ENCODE data around the gene SORCS2.

The SORCS2 gene

GRCh38 chr4:7498446-7499200 lies 306.3 kb downstream of the SORCS2 start:
- DNase-seq (ENCODE audit: low read depth in 3 of 3, low spot score in 1 of 3), result no peak

- no peak for DNase-seq (ENCODE audit: low read depth in 3 of 3, low spot score in 1 of 3)
These were observed 307.3 kb downstream of the SORCS2 start for GRCh38 chr4:7499661-7500060.

DNA sequence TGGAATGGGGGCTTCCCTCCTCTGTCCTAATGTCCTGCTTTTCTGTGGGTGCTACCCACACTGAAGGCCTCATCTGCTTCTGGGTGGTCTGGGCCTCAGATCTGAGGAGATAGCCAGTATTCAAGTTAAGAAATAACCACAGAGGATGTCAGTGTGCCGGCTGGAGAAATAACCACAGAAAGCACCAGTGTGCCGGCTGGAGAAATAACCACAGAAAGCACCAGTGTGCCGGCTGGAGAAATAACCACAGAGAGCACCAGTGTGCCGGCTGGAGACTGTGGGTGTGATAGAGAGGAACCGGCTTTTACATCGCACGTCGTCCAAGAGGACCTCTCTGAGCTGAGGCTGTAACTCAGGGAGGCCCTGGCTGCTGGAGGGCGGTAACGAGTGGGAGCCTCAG lies 308.1 kb downstream of the SORCS2 start:
- no peak for DNase-seq (ENCODE audit: low read depth in 3 of 3, low spot score in 1 of 3)

GRCh38 chr4:7501314-7501713 lies 309.0 kb downstream of the SORCS2 start:
- no peak for DNase-seq (ENCODE audit: low read depth in 3 of 3, low spot score in 1 of 3)

DNA sequence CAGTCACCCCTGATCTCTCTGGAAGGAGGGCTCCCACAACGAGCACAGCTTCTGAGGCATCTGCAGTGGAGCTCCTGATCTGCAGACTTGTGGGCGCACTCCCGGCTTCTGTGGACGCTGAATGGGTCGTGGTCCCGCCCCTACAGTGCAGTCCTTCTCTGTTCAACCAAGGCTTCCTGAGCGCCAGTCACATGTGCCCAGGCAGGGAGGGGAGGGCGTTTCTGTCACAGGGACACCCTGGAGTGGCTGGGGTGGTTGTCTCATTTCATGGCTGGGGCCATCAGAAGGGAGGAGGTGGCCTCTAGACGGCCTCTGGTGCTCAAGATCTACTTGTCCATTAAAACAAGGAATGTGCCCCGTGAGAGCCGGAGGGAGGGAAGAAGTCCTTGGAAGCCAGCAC lies 309.5 kb downstream of the SORCS2 start:
- DNase-seq (ENCODE audit: low read depth in 3 of 3, low spot score in 1 of 3), result no peak

DNA sequence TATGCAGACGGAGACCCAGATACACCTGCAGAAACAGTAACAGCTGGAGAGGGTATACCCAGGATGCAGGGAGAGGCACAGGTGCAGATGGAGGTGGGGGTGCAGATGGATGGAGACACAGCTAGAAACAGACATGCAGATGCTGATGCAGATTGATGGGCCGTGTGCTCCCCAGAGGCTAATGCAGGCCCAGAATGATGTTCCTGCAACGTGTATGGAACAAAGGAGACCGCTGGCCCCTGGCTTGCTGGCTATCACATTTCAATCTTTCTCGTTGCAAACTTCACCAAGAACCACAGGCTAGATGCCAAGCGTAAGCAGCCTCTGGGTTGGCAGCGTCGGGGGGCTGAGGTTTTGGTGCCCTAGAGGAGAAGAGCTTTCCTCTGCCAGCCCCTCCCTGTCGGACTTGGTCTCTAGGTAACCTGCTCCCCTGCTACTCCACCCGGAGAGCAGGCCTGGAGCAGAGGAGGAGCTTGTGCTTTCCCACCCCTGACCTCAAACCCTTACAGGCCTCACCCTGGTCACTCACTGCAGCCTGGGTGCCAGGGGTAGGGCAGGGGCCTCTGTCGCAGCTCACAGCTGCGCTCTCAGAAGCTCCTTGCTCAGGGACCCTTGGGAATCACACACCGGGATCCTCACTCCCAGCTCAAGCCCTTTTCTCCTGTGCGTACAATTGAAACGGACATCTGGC lies 311.4 kb downstream of the SORCS2 start:
- DNase-seq (ENCODE audit: low read depth in 3 of 3, low spot score in 1 of 3), result no peak

GRCh38 chr4:7505116-7505900 lies 313.0 kb downstream of the SORCS2 start:
- no peak for DNase-seq (ENCODE audit: low read depth in 3 of 3, low spot score in 1 of 3)

GRCh38 chr4:7506119-7506518 lies 313.8 kb downstream of the SORCS2 start:
- DNase-seq (ENCODE audit: low read depth in 3 of 3, low spot score in 1 of 3), result no peak

- no peak for DNase-seq (ENCODE audit: low read depth in 3 of 3, low spot score in 1 of 3)
These were observed 314.2 kb downstream of the SORCS2 start for GRCh38 chr4:7506572-7506971.

DNA sequence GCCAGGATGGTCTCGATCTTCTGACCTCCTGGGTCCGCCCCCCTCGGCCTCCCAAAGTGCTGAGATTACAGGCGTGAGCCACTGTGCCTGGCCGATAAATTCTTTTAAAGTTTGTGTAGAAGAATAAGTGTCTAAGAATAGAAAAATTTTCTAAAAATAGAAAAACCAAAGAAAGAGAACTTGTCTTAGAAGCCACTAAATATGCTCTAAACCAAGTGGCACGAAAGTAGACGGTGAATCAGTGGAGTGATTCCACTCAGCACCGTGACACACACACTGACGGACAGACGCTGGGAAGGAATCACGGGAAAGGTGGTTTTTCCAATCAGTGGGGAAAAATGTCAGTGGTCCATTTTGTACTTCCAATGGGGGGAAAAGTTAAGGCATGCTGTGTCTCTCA lies 315.0 kb downstream of the SORCS2 start:
- DNase-seq (ENCODE audit: low read depth in 3 of 3, low spot score in 1 of 3), result no peak

DNA sequence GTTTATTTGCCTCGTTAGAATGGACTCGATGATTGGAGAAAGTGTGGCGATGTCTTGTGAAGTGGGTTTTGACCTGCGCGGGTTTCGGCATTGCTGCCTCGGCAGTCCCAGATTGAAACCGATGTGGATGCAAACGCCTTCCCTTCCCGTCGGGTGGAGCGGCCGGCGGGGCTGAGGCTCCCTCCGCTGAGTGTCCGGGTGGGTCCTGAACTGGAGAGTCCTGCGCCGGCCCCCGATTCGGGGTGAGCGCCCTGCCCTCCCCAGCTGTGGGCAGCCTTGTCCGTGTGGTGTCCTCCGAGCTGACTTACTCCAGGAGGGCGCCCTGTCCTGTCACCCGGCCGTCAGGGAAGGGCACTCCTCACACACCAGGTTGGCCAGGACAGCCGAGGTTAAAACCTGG lies 317.7 kb downstream of the SORCS2 start:
- DNase-seq (ENCODE audit: low read depth in 3 of 3, low spot score in 1 of 3), result no peak

- no peak for DNase-seq (ENCODE audit: low read depth in 3 of 3, low spot score in 1 of 3)
These were observed 318.2 kb downstream of the SORCS2 start for GRCh38 chr4:7510538-7510937.

GRCh38 chr4:7511525-7511924 lies 319.2 kb downstream of the SORCS2 start:
- DNase-seq (ENCODE audit: low read depth in 3 of 3, low spot score in 1 of 3), result no peak

DNA sequence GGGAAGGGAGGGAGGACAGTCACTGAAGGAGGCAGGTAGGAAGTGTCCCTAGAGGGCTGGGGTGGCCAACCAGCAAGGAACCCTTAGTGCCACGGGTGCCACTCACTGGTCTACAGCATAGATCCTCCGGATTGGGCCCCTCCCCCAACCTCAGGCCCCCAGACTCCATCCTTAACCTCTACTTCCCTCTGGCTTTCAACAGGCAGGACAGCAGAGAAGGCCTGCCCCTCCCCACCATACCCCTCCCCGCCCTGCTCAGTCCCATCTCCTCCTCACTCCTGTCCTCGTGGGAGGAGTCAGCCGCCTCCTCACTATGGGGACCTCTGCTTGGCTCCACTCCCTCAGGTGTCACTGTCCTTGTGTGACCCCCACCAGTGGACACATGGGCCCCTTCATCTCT lies 320.1 kb downstream of the SORCS2 start:
- no peak for DNase-seq (ENCODE audit: low read depth in 3 of 3, low spot score in 1 of 3)

GRCh38 chr4:7512946-7513345 lies 320.6 kb downstream of the SORCS2 start:
- no peak for DNase-seq (ENCODE audit: low read depth in 3 of 3, low spot score in 1 of 3)

GRCh38 chr4:7513671-7514070 lies 321.3 kb downstream of the SORCS2 start:
- DNase-seq (ENCODE audit: low read depth in 3 of 3, low spot score in 1 of 3), result no peak

GRCh38 chr4:7514281-7514680 lies 321.9 kb downstream of the SORCS2 start:
- DNase-seq (ENCODE audit: low read depth in 3 of 3, low spot score in 1 of 3), result no peak

DNA sequence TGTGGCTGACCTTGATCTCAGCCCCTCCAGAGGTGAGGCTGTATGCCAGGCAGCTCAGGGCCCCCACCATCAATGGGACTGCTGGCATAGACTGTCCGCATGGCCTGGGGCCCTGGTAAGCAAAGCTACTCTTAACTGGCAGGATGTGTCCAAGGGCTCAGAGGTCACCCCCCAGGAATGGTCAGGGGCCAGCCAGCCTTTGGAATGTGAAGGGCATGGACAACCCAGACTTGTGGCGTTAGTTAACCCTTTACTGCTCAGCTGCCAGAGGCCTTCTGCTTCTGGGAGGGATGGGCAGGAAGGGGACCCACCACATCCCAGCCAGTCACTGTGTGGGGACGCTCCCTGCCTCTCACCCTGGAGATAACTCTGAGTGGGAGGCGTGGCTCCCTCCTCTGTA lies 322.5 kb downstream of the SORCS2 start:
- no peak for DNase-seq (ENCODE audit: low read depth in 3 of 3, low spot score in 1 of 3)

DNA sequence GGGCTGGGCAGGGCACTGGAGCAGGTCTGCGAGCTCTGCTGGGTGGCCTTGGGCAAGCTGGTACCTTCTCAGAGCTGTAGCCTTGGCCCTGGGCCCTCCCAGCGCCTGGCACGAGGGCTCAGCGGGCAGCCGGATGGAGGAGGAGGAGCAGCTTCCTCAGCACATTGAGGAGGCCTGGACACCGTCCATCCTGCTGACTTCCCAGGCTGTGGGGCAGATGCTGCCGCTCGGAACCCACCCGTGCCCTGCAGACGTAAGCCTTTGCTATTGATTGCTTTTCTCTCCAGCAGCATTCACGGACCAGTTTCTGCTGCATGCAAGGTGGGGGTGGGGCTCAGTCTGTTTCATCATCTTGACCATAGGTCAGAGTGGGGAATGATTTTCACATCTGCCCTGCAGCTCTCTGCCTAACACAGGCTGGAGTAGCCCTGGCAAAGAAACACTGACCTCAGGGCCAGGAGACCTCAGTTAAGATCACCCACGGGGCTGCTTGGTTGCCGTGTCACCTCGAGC lies 323.1 kb downstream of the SORCS2 start:
- DNase-seq (ENCODE audit: low read depth in 3 of 3, low spot score in 1 of 3), result no peak

GRCh38 chr4:7516096-7516772 lies 323.9 kb downstream of the SORCS2 start:
- no peak for DNase-seq (ENCODE audit: low read depth in 3 of 3, low spot score in 1 of 3)

- DNase-seq (ENCODE audit: low read depth in 3 of 3, low spot score in 1 of 3), result no peak
These were observed 324.4 kb downstream of the SORCS2 start for GRCh38 chr4:7516773-7517144.
